Measurements from ENCODE around the gene IFT80.

- no peak for TF ChIP-seq CTCF (IDR thresholded peaks at IDR 0.05; ENCODE audit: poor library complexity)
- peak; percentile 10 for TF ChIP-seq EZH2phosphoT487 (IDR thresholded peaks at IDR 0.05; ENCODE audit: low read depth, severe bottlenecking, unreplicated experiment)
- TF ChIP-seq EZH2 (IDR thresholded peaks at IDR 0.05; ENCODE audit: borderline replicate concordance) = peak; percentile 66
Measured at GRCh38 chr3:160226026-160226907, 172.8 kb downstream of the IFT80 start.
